IPS-NIHi7 (cell line): ENCODE data around the gene ANXA2.
"Not testable (repeated sequence)": the region's sequence is repeated elsewhere in the genome, so short reads cannot be mapped to it uniquely, and the experiment has no call there.

ENCODE experiments used
- DNase-seq: peaks from one replicate; pipeline ENCODE4 v3.0.0; 2012; ENCODE audit warnings: mixed read lengths; ENCODE audit errors: extremely low spot score

Gene ANXA2

GRCh38 chr15:60397772-60398445, at the start of gene ANXA2:
TSS of gene ANXA2 (minus strand) at chr15:60397986. CDS start at chr15:60386075, 11,911 bp downstream.
- DNase-seq: peak; percentile 84

GRCh38 chr15:60444289-60444912, 46.6 kb upstream of the ANXA2 start:
- DNase-seq: peak; percentile 10

- DNase-seq: no peak
Measured at GRCh38 chr15:60442763-60443162, 45.0 kb upstream of the ANXA2 start.

- no peak for DNase-seq
Measured at GRCh38 chr15:60442031-60442650, 44.4 kb upstream of the ANXA2 start.

- no peak for DNase-seq
Measured at GRCh38 chr15:60441331-60441730, 43.5 kb upstream of the ANXA2 start.

GRCh38 chr15:60438646-60439045, 40.9 kb upstream of the ANXA2 start:
- no peak for DNase-seq

GRCh38 chr15:60428935-60429334, 31.1 kb upstream of the ANXA2 start:
- no peak for DNase-seq

GRCh38 chr15:60426870-60427508, 29.2 kb upstream of the ANXA2 start:
- DNase-seq: no peak

GRCh38 chr15:60425461-60425860, 27.7 kb upstream of the ANXA2 start:
- no peak for DNase-seq

GRCh38 chr15:60424006-60424405, 26.2 kb upstream of the ANXA2 start:
- no peak for DNase-seq

GRCh38 chr15:60423537-60423936, 25.8 kb upstream of the ANXA2 start:
- peak; percentile 12 for DNase-seq

- DNase-seq: no peak
Measured at GRCh38 chr15:60421544-60421943, 23.8 kb upstream of the ANXA2 start.

GRCh38 chr15:60420203-60420716, 22.5 kb upstream of the ANXA2 start:
- no peak for DNase-seq

GRCh38 chr15:60419753-60420152, 22.0 kb upstream of the ANXA2 start:
- DNase-seq: no peak

- DNase-seq: no peak
Measured at GRCh38 chr15:60418096-60418495, 20.3 kb upstream of the ANXA2 start.

GRCh38 chr15:60417112-60417511, 19.3 kb upstream of the ANXA2 start:
- no peak for DNase-seq

- DNase-seq: no peak
Measured at GRCh38 chr15:60416484-60416883, 18.7 kb upstream of the ANXA2 start.

- DNase-seq: no peak
Measured at GRCh38 chr15:60414016-60414682, 16.4 kb upstream of the ANXA2 start.

GRCh38 chr15:60413231-60413824, 15.5 kb upstream of the ANXA2 start:
- DNase-seq: peak; percentile 27

- not testable (repeated sequence) for DNase-seq
Measured at GRCh38 chr15:60412807-60413206, 15.0 kb upstream of the ANXA2 start.

GRCh38 chr15:60411774-60412425, 14.1 kb upstream of the ANXA2 start:
- no peak for DNase-seq
